Measurements from ENCODE around the gene MMRN1. TPM values are rescaled to one million over a fixed set of nuclear protein-coding genes. Genes with fewer than 3 reads are reported as not detected.

The MMRN1 gene
- total RNA-seq, 2 donors from 2014 or later, result not detected

DNA sequence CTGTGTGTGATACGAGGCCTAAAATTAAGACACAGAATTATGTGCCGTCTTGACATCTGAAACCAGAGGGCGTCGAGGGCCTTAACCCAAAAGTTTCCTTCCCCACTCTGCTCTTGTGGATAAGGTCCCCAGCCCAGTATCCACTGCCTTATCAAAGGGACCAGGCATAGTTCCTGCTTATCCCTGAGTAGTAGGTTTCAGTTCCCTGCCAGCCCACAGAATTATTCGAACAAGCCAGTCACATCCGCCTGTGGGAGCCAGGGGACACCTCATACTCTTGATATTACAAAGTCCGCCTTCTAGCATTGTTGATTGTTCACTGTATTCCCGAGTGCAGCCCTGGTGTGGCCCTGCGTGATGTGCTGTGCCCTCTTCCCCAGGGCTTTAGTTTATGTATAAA, 5.4 kb upstream of the MMRN1 start:
- no peaks in the 10 kb centered on the region for H3K4me1 Mint-ChIP-seq
- no peak overlapping the region for H3K4me3 ChIP-seq (ENCODE audit: low read length)
- H3K9me3 Mint-ChIP-seq, result no peaks in the 10 kb centered on the region
- WGBS, 2 experiments (ENCODE audit: insufficient coverage in 1 of 2, insufficient read length in 1 of 2), result 93 to 98% methylated on average over 7 to 9 of the region's 9 CpGs
- no peak overlapping the region for H3K27ac ChIP-seq (ENCODE audit: low read depth, low read length)
- no peaks in the 10 kb centered on the region for H3K4me1 ChIP-seq (ENCODE audit: control insufficient read depth, insufficient read depth, low read length)
- no peak overlapping the region for H3K9ac ChIP-seq (ENCODE audit: extremely low read depth, low read length, poor library complexity, severe bottlenecking)
- H3K36me3 Mint-ChIP-seq (ENCODE audit: low read depth), result no peaks in the 10 kb centered on the region
- no peak for DNase-seq
- H3K4me3 Mint-ChIP-seq, result no peak overlapping the region
- H3K27ac Mint-ChIP-seq, result no peak overlapping the region
- peaks cover 6% of the 10 kb centered on the region for H3K27me3 Mint-ChIP-seq (ENCODE audit: insufficient read depth)
- H3K27me3 ChIP-seq (ENCODE audit: control insufficient read depth, insufficient read depth, low read length, poor library complexity, severe bottlenecking), result no peaks in the 10 kb centered on the region
- no peaks in the 10 kb centered on the region for H3K36me3 ChIP-seq (ENCODE audit: control insufficient read depth, insufficient read depth, low read length)
- TF ChIP-seq, protein P1, sequence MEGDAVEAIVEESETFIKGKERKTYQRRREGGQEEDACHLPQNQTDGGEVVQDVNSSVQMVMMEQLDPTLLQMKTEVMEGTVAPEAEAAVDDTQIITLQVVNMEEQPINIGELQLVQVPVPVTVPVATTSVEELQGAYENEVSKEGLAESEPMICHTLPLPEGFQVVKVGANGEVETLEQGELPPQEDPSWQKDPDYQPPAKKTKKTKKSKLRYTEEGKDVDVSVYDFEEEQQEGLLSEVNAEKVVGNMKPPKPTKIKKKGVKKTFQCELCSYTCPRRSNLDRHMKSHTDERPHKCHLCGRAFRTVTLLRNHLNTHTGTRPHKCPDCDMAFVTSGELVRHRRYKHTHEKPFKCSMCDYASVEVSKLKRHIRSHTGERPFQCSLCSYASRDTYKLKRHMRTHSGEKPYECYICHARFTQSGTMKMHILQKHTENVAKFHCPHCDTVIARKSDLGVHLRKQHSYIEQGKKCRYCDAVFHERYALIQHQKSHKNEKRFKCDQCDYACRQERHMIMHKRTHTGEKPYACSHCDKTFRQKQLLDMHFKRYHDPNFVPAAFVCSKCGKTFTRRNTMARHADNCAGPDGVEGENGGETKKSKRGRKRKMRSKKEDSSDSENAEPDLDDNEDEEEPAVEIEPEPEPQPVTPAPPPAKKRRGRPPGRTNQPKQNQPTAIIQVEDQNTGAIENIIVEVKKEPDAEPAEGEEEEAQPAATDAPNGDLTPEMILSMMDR (conservative IDR thresholded peaks at IDR 0.05), result no peak
- H3K9me3 ChIP-seq (ENCODE audit: control insufficient read depth, low read length), result no peaks in the 10 kb centered on the region

DNA sequence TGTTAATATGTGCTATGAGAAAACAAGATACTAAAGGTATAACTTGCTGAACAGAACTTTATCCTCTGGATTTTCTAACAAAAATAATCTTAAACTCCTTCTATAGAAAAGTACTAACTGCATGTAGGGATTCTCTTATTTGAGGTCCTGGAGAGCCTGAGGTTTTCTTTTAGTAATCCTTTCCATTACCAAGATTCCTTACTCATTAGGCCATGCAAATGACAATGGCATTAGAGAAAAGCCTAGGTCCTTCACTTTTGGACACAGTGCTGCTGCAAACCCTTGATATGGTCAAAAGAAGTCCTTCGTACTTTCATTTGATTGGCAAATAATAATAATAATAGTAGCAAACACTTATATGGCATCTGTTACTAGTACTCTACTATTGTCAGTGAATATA, 3.2 kb downstream of the MMRN1 start:
- Histone ChIP-seq H3K9me3 (ENCODE audit: control insufficient read depth, low read length) (no peaks in the 10 kb centered on the region), H3K4me3 (ENCODE audit: low read length) (no peak overlapping the region), H3K4me1 (ENCODE audit: control insufficient read depth, insufficient read depth, low read length) (no peaks in the 10 kb centered on the region), H3K9ac (ENCODE audit: extremely low read depth, low read length, poor library complexity, severe bottlenecking) (no peak overlapping the region), H3K27me3 (ENCODE audit: control insufficient read depth, insufficient read depth, low read length, poor library complexity, severe bottlenecking) (peaks cover 12% of the 10 kb centered on the region), H3K27ac (ENCODE audit: low read depth, low read length) (no peak overlapping the region), H3K36me3 (ENCODE audit: control insufficient read depth, insufficient read depth, low read length) (no peaks in the 10 kb centered on the region)
- H3K4me3 Mint-ChIP-seq, result no peak overlapping the region
- peaks cover 14% of the 10 kb centered on the region for H3K4me1 Mint-ChIP-seq
- DNase-seq, result no peak
- TF ChIP-seq, protein P1 (conservative IDR thresholded peaks at IDR 0.05), result no peak
- 100% methylated on average over 1 of the region's 1 CpG; no CpG with 5 or more reads in 1 of the 2 experiments for WGBS, 2 experiments (ENCODE audit: insufficient coverage in 1 of 2, insufficient read length in 1 of 2)
- H3K27ac Mint-ChIP-seq, result no peak overlapping the region
- H3K27me3 Mint-ChIP-seq (ENCODE audit: insufficient read depth), result peaks cover 8% of the 10 kb centered on the region
- H3K9me3 Mint-ChIP-seq, result no peaks in the 10 kb centered on the region
- no peaks in the 10 kb centered on the region for H3K36me3 Mint-ChIP-seq (ENCODE audit: low read depth)

DNA sequence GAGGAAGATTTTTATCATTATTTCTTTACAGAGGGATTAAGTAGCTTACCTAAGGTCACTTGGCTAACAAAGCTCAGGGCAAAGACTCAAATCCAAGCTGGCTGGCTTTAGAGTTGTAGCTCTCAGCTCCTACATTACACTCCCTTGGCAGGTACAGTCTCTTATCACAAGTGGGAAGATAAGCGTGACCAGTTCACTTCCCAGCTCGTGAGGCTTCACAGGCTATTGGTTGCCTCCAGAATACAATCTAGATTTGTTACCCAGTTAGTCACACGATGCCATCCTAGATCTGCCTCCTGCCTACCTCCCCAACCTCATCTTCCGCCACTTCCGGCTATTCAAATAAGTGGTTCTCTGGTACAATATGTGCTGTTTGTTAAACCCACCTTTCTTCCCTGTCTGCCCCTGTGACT, 3.7 kb downstream of the MMRN1 start:
- WGBS, 2 experiments (ENCODE audit: insufficient coverage in 1 of 2, insufficient read length in 1 of 2), result 43 to 53% methylated on average over 4 to 5 of the region's 5 CpGs
- Mint-ChIP-seq H3K27ac (no peak overlapping the region), H3K4me3 (no peak overlapping the region), H3K9me3 (no peaks in the 10 kb centered on the region), H3K36me3 (ENCODE audit: low read depth) (no peaks in the 10 kb centered on the region), H3K4me1 (peaks cover 14% of the 10 kb centered on the region), H3K27me3 (ENCODE audit: insufficient read depth) (peaks cover 8% of the 10 kb centered on the region)
- H3K36me3 ChIP-seq (ENCODE audit: control insufficient read depth, insufficient read depth, low read length), result no peaks in the 10 kb centered on the region
- no peak overlapping the region for H3K9ac ChIP-seq (ENCODE audit: extremely low read depth, low read length, poor library complexity, severe bottlenecking)
- DNase-seq, result peak; percentile 77
- H3K27ac ChIP-seq (ENCODE audit: low read depth, low read length), result no peak overlapping the region
- H3K27me3 ChIP-seq (ENCODE audit: control insufficient read depth, insufficient read depth, low read length, poor library complexity, severe bottlenecking), result peaks cover 12% of the 10 kb centered on the region
- no peak overlapping the region for H3K4me3 ChIP-seq (ENCODE audit: low read length)
- no peaks in the 10 kb centered on the region for H3K9me3 ChIP-seq (ENCODE audit: control insufficient read depth, low read length)
- H3K4me1 ChIP-seq (ENCODE audit: control insufficient read depth, insufficient read depth, low read length), result no peaks in the 10 kb centered on the region
- TF ChIP-seq, protein P1 (conservative IDR thresholded peaks at IDR 0.05), result no peak

All from endodermal cell (in vitro differentiated cells).